GM12878 (cell line): ENCODE measurements around the gene FBLN1. TPM values are rescaled to one million over a fixed set of nuclear protein-coding genes. Genes with fewer than 3 reads are reported as not detected.

Experiments
- ATAC-seq: fragments of 200-7000 bp; cut with Tn5 transposase; 3 replicates; pipeline ENCODE4 v1.9.1; 2020; ENCODE audit warnings: mild to moderate bottlenecking, moderate library complexity
- BruUV-seq: library from RNA; stranded (reverse); fragments of 400-500 nt; replicated peaks from 2 replicates; lab custom pipeline; 2021; lab: Mats Ljungman, UMichigan
- CTCF ChIA-PET: fragments of 300-600 bp; sonication (Branson Sonifier 250); formaldehyde crosslinking; extraction: SDS; loops from one replicate; lab custom pipeline; 2021; ENCODE audit warnings: inconsistent platforms; lab: Yijun Ruan, JAX
- POLR2A ChIA-PET: fragments of 350-600 bp; formaldehyde crosslinking; extraction: SDS; loops from one replicate; lab custom pipeline; 2021; ENCODE audit warnings: inconsistent platforms; lab: Charles Lee
- RAD21 ChIA-PET: fragments of 300-600 bp; sonication (Branson Sonifier 250); formaldehyde crosslinking; loops from one replicate; lab custom pipeline; 2023; ENCODE audit warnings: antibody characterized with exemption; ENCODE audit not compliant: unreplicated experiment; lab: Charles Lee
- SMC1A ChIA-PET: fragments of 300-600 bp; sonication (Branson Sonifier 250); formaldehyde crosslinking; loops from one replicate; lab custom pipeline; 2023; ENCODE audit not compliant: unreplicated experiment, uncharacterized antibody; lab: Charles Lee
- DNase-seq: peaks from one replicate; pipeline ENCODE4 v3.0.0-alpha.2; 2011; ENCODE audit warnings: low read depth, low spot score
- FAIRE-seq: peaks from 3 replicates; lab custom pipeline; 2011; peaks lifted over from hg19 to GRCh38; lab: Jason Lieb, UNC
- H2AFZ ChIP-seq: 2 replicates; pipeline ENCODE4 v1.6.0; 2011; ENCODE audit warnings: low read depth, low read length, control low read depth; ENCODE audit not compliant: control insufficient read depth
- H3K27ac ChIP-seq: 2 replicates; pipeline ENCODE4 v1.5.1; 2011; ENCODE audit warnings: control low read depth; ENCODE audit not compliant: control insufficient read depth, insufficient read depth
- H3K27me3 ChIP-seq, 2 experiments: replicated peaks in 1 of 2; 2 replicates each; pipeline versions ENCODE4 v1.6.0 to v1.6.1; 2011; ENCODE audit warnings: low read length in 1 of 2; ENCODE audit not compliant: control insufficient read depth in 2 of 2, insufficient read depth in 2 of 2
- H3K36me3 ChIP-seq, 2 experiments: 2 replicates each; pipeline ENCODE4 v1.5.1; 2011; ENCODE audit warnings: low read length in 1 of 2; ENCODE audit not compliant: control insufficient read depth in 2 of 2, insufficient read depth in 2 of 2
- H3K4me1 ChIP-seq: 2 replicates; pipeline ENCODE4 v1.6.1; 2011; ENCODE audit warnings: mild to moderate bottlenecking, low read length, moderate library complexity, mixed read lengths; ENCODE audit not compliant: control insufficient read depth, insufficient read depth
- H3K4me2 ChIP-seq: 2 replicates; pipeline ENCODE4 v1.6.0; 2011; ENCODE audit warnings: control low read depth; ENCODE audit not compliant: control insufficient read depth, insufficient read depth
- H3K4me3 ChIP-seq: fragments of 200-600 bp; sonication (generic); 2 replicates; pipeline ENCODE4 v1.5.1; 2016
- H3K79me2 ChIP-seq: 2 replicates; pipeline ENCODE4 v1.6.0; 2011; ENCODE audit warnings: low read length; ENCODE audit not compliant: control insufficient read depth, insufficient read depth
- H3K9ac ChIP-seq: 2 replicates; pipeline ENCODE4 v1.8.0; 2011; ENCODE audit warnings: low read length, control low read depth, mixed read lengths; ENCODE audit not compliant: control insufficient read depth, insufficient read depth
- H3K9me3 ChIP-seq: replicated peaks from 3 replicates; pipeline ENCODE4 v1.5.1; 2011; ENCODE audit warnings: mild to moderate bottlenecking, low read length; ENCODE audit not compliant: control insufficient read depth, insufficient read depth
- H4K20me1 ChIP-seq: 2 replicates; pipeline ENCODE4 v1.6.0; 2011; ENCODE audit not compliant: control insufficient read depth, insufficient read depth
- ASH2L ChIP-seq: fragments of 300-600, 200-600 bp; sonication (generic); IDR thresholded peaks from 2 replicates; pipeline ENCODE4 v1.6.1; 2017; ENCODE audit warnings: low read depth, mild to moderate bottlenecking, borderline replicate concordance
- ESRRA ChIP-seq: IDR thresholded peaks from 2 replicates; pipeline ENCODE4 v1.6.1; 2012; ENCODE audit warnings: mild to moderate bottlenecking, low read length, improper control_type of control experiment
- EZH2 ChIP-seq: IDR thresholded peaks from 2 replicates; pipeline ENCODE4 v1.6.1; 2012; ENCODE audit warnings: low read depth, mild to moderate bottlenecking, control low read depth, inconsistent platforms, low read length, borderline replicate concordance; ENCODE audit not compliant: control insufficient read depth
- FOXK2 ChIP-seq: fragments of 450-650 bp; IDR thresholded peaks from 2 replicates; pipeline ENCODE4 v1.6.1; 2017; ENCODE audit warnings: mild to moderate bottlenecking, moderate library complexity
- MTA2 ChIP-seq: fragments of 450-650 bp; IDR thresholded peaks from 2 replicates; pipeline ENCODE4 v1.6.1; 2016; ENCODE audit warnings: low read depth, mild to moderate bottlenecking, moderate library complexity
- PAX8 ChIP-seq: fragments of 450-650 bp; IDR thresholded peaks from 2 replicates; pipeline ENCODE4 v1.6.1; 2017; ENCODE audit warnings: mild to moderate bottlenecking, moderate library complexity
- RAD21 ChIP-seq: IDR thresholded peaks from 2 replicates; pipeline ENCODE4 v1.6.1; 2011; ENCODE audit warnings: mild to moderate bottlenecking, low read depth, low read length, moderate library complexity; ENCODE audit not compliant: insufficient read depth
- RAD51 ChIP-seq: fragments of 450-650 bp; IDR thresholded peaks from 2 replicates; pipeline ENCODE4 v1.6.1; 2016; ENCODE audit warnings: moderate library complexity, mild to moderate bottlenecking, inconsistent platforms
- RBBP5 ChIP-seq: fragments of 200-600 bp; sonication (generic); conservative IDR thresholded peaks from 2 replicates; pipeline ENCODE4 v1.6.1; 2016
- SKIL ChIP-seq: fragments of 450-650 bp; IDR thresholded peaks from 2 replicates; pipeline ENCODE4 v1.6.1; 2017; ENCODE audit warnings: mild to moderate bottlenecking, low read depth, inconsistent platforms; ENCODE audit not compliant: poor library complexity, severe bottlenecking
- SMC3 ChIP-seq: IDR thresholded peaks from 2 replicates; pipeline ENCODE4 v1.6.1; 2011; ENCODE audit warnings: low read length, improper control_type of control experiment, borderline replicate concordance
- STAT1 ChIP-seq: fragments of 450-650 bp; conservative IDR thresholded peaks from 2 replicates; pipeline ENCODE4 v1.6.1; 2014; ENCODE audit warnings: antibody characterized with exemption, mild to moderate bottlenecking
- TCF3 ChIP-seq: IDR thresholded peaks from 2 replicates; pipeline ENCODE4 v1.6.1; 2012; ENCODE audit warnings: low read depth, mild to moderate bottlenecking, low read length, borderline replicate concordance; ENCODE audit not compliant: insufficient read depth
- WRNIP1 ChIP-seq: IDR thresholded peaks from 2 replicates; pipeline ENCODE4 v1.6.1; 2011; ENCODE audit warnings: low read depth, low read length, improper control_type of control experiment, borderline replicate concordance
- YY1 ChIP-seq: IDR thresholded peaks from 2 replicates; pipeline ENCODE4 v1.6.1; 2011; ENCODE audit warnings: low read depth, mild to moderate bottlenecking, low read length
- ZNF217 ChIP-seq: fragments of 450-650 bp; IDR thresholded peaks from 2 replicates; pipeline ENCODE4 v1.6.1; 2017; ENCODE audit warnings: antibody characterized with exemption, mild to moderate bottlenecking
- ZNF24 ChIP-seq: fragments of 450-650 bp; IDR thresholded peaks from 2 replicates; pipeline ENCODE4 v1.6.1; 2017; ENCODE audit warnings: antibody characterized with exemption, mild to moderate bottlenecking
- WGBS: methylation state at CpG from one replicate; pipeline ENCODE4 v1.1.6; 2016; ENCODE audit warnings: low lambda C conversion rate; ENCODE audit not compliant: insufficient replicate concordance, insufficient coverage; ENCODE audit errors: missing lambda C conversion rate; 5-methylcytosine and 5-hydroxymethylcytosine counted together
- in situ Hi-C: fragments of 300-500 bp; cut with MboI; formaldehyde crosslinking; loops from 9 replicates; pipeline ENCODE4 v1.14.3; 2018; ENCODE audit warnings: mixed read lengths
- intact Hi-C: fragments of 100-400 bp; cut with micrococcal nuclease; formaldehyde crosslinking; loops from one replicate; pipeline ENCODE4 v1.14.2; 2022; ENCODE audit not compliant: unreplicated experiment
- polyA plus RNA-seq, 11 experiments: library from polyadenylated mRNA; depleted of rRNA in 4 of 11; unstranded in 6 of 11; stranded (reverse) in 5 of 11; fragments of >200 nt; fragmentation: Nextera tagmentation in 4 of 11; fragmentation: Illumina TruSeq in 1 of 11; extraction: Ambion mirVana in 4 of 11; extraction: Trizol in 1 of 11; gene quantifications; 1 replicate in 1 of 11; 2 replicates in 10 of 11; pipeline versions ENCODE4 v1.2.1 to v1.2.3, GENCODE V29; 2011 to 2016; ENCODE audit warnings: inconsistent platforms in 2 of 11, missing spikeins in 2 of 11, low read depth in 1 of 11
- total RNA-seq, 4 experiments: library from RNA; depleted of rRNA in 3 of 4; stranded (reverse); fragments of >200 nt in 3 of 4; fragmentation: Illumina TruSeq in 1 of 4; extraction: Trizol in 1 of 4; gene quantifications; 2 replicates each; pipeline versions ENCODE4 v1.2.1 to v1.2.3, GENCODE V29; 2013 to 2021

Gene FBLN1
- total and polyA plus RNA-seq, 10 of the 15 experiments (the other 5 are each of a cell fraction or from before 2014, with no cell fraction given), result 0.20 to 0.51 TPM; not detected in 8

- H4K20me1 ChIP-seq, result no peaks in the 10 kb centered on the region; the same call in 1 of the 2 replicates
- POLR2A ChIA-PET, result no interaction called here
- CTCF ChIA-PET, result no interaction called here
- H3K27me3 ChIP-seq, result no peaks in the 10 kb centered on the region; a peak in 1 of 4 replicates
- no peak overlapping the region for H3K4me3 ChIP-seq
- BruUV-seq, result no TSS peak
- RAD21 ChIA-PET, result no interaction called here
- ATAC-seq (no peak), FAIRE-seq (no peak), DNase-seq (no peak)
- SMC1A ChIA-PET, result no interaction called here
- no peaks in the 10 kb centered on the region for H3K4me1 ChIP-seq
- WGBS, result 19% methylated on average over 8 of the region's 8 CpGs
- no peaks in the 10 kb centered on the region for H3K36me3 ChIP-seq
- H3K27ac ChIP-seq, result no peak overlapping the region
- H3K4me2 ChIP-seq, result no peak overlapping the region
- H3K9ac ChIP-seq, result no peak overlapping the region
- no peaks in the 10 kb centered on the region for H3K9me3 ChIP-seq
- no peak overlapping the region for H2AFZ ChIP-seq
- in situ Hi-C loops (no loop called here), intact Hi-C loops (no loop called here)
- H3K79me2 ChIP-seq, result no peaks in the 10 kb centered on the region
- TF ChIP-seq STAT1 (no peak), ZNF217 (no peak), MTA2 (no peak), RAD51 (no peak), RAD21 (no peak), RBBP5 (no peak), ASH2L (no peak), YY1 (no peak), ESRRA (no peak), SKIL (no peak), PAX8 (no peak), FOXK2 (no peak), WRNIP1 (no peak), EZH2 (no peak), TCF3 (no peak), ZNF24 (no peak), SMC3 (no peak)
Observed at GRCh38 chr22:45594123-45594941, 91.6 kb downstream of the FBLN1 start.
